K562 (cell line): Measurements from ENCODE around the gene ANKRD12. TPM values are rescaled to one million over a fixed set of nuclear protein-coding genes. Genes with fewer than 3 reads are reported as not detected.

Experiments used
- CBX3 ChIP-seq, 2 experiments: IDR thresholded peaks; 1 replicate in 1 of 2; 2 replicates in 1 of 2; pipeline ENCODE4 v1.6.1; 2012; ENCODE audit warnings: inconsistent platforms in 2 of 2, low read length in 2 of 2, borderline replicate concordance in 1 of 2, control low read depth in 1 of 2
- FOXJ3 ChIP-seq: sonication (generic); formaldehyde crosslinking; IDR thresholded peaks from 2 replicates; pipeline ENCODE4 v1.4.0; 2020; ENCODE audit warnings: mild to moderate bottlenecking, missing genetic modification reagents
- NONO ChIP-seq, 2 experiments: fragments of 200-400 bp in 1 of 2; fragments of 450-650 bp in 1 of 2; formaldehyde crosslinking in 1 of 2; IDR thresholded peaks; 2 replicates each; pipeline ENCODE4 v1.6.1; 2017; ENCODE audit warnings: low read depth in 2 of 2, mild to moderate bottlenecking in 2 of 2, moderate library complexity in 2 of 2, low read length in 1 of 2
- OTX1 ChIP-seq: fragments of 450-650 bp; formaldehyde crosslinking; IDR thresholded peaks from 2 replicates; pipeline ENCODE4 v1.4.0; 2022; ENCODE audit warnings: mild to moderate bottlenecking
- PCBP1 ChIP-seq: fragments of 200-400 bp; formaldehyde crosslinking; IDR thresholded peaks from 2 replicates; pipeline ENCODE4 v1.6.1; 2018; ENCODE audit warnings: mild to moderate bottlenecking, low read depth, low read length; ENCODE audit not compliant: poor library complexity, severe bottlenecking
- POLR2B ChIP-seq: fragments of 450-650 bp; IDR thresholded peaks from 2 replicates; pipeline ENCODE4 v1.6.1; 2018; ENCODE audit warnings: low read depth; ENCODE audit not compliant: partially characterized antibody
- RAD21 ChIP-seq, 2 experiments: fragments of 250-450 bp in 1 of 2; fragments of 450-650 bp in 1 of 2; sonication (Bioruptor Pico) in 1 of 2; formaldehyde crosslinking in 1 of 2; IDR thresholded peaks in 1 of 2; conservative IDR thresholded peaks in 1 of 2; 2 replicates each; pipeline versions ENCODE4 v1.4.0 to v1.8.0; 2020 to 2022; ENCODE audit warnings: mild to moderate bottlenecking in 2 of 2, moderate library complexity in 1 of 2
- RFX7 ChIP-seq: fragments of 250-450 bp; sonication (Bioruptor Pico); IDR thresholded peaks from 2 replicates; pipeline ENCODE4 v1.5.1; 2021; ENCODE audit warnings: mild to moderate bottlenecking
- SRSF7 ChIP-seq: fragments of 200-400 bp; formaldehyde crosslinking; optimal IDR thresholded peaks from 2 replicates; pipeline ENCODE3; 2017; ENCODE audit warnings: mild to moderate bottlenecking, low read depth, low read length
- XRCC5 ChIP-seq: fragments of 200-400 bp; formaldehyde crosslinking; IDR thresholded peaks from 2 replicates; pipeline ENCODE4 v1.6.1; 2017; ENCODE audit warnings: low read depth, mild to moderate bottlenecking, low read length
- ZNF134 ChIP-seq: fragments of 250-450 bp; sonication (Bioruptor Pico); conservative IDR thresholded peaks from 2 replicates; pipeline ENCODE4 v1.4.0; 2020
- ZNF224 ChIP-seq: sonication (generic); formaldehyde crosslinking; IDR thresholded peaks from 2 replicates; pipeline ENCODE4 v1.8.0; 2022; ENCODE audit warnings: mild to moderate bottlenecking, missing genetic modification reagents
- polyA plus RNA-seq, 8 experiments: library from polyadenylated mRNA; depleted of rRNA in 4 of 8; stranded (reverse) in 5 of 8; unstranded in 3 of 8; fragments of >200 nt; fragmentation: Nextera tagmentation in 2 of 8; fragmentation: Illumina TruSeq in 1 of 8; extraction: Ambion mirVana in 2 of 8; extraction: Trizol in 1 of 8; gene quantifications; 2 replicates each; pipeline versions ENCODE4 v1.2.1 to v1.2.3, GENCODE V29; 2011 to 2014; ENCODE audit warnings: inconsistent platforms in 1 of 8, missing spikeins in 1 of 8
- total RNA-seq, 7 experiments: library from RNA; depleted of rRNA in 6 of 7; stranded (reverse); fragments of >200 nt in 6 of 7; fragmentation: Illumina TruSeq in 2 of 7; extraction: Trizol in 2 of 7; gene quantifications; 2 replicates each; pipeline versions ENCODE4 v1.2.1 to v1.2.3, GENCODE V29; 2011 to 2021; ENCODE audit warnings: low replicate concordance in 1 of 7
- TF ChIP-seq, protein P1 (sequence below): sonication (generic); formaldehyde crosslinking; IDR thresholded peaks from 2 replicates; pipeline ENCODE4 v1.8.0; 2022; ENCODE audit warnings: mild to moderate bottlenecking, missing genetic modification reagents
- TF ChIP-seq, protein P2 (sequence below): sonication (generic); formaldehyde crosslinking; IDR thresholded peaks from 2 replicates; pipeline ENCODE4 v1.5.0; 2020; ENCODE audit warnings: missing genetic modification reagents
- TF ChIP-seq, protein P3 (sequence below): sonication (generic); formaldehyde crosslinking; IDR thresholded peaks from 2 replicates; pipeline ENCODE4 v1.8.1; 2022; ENCODE audit warnings: missing genetic modification reagents
- TF ChIP-seq, protein P4 (sequence below): fragments of 450-650 bp; formaldehyde crosslinking; IDR thresholded peaks from 2 replicates; pipeline ENCODE4 v1.4.0; 2020; ENCODE audit warnings: mild to moderate bottlenecking, moderate library complexity
- TF ChIP-seq, protein P5 (sequence below): fragments of 200-400 bp; formaldehyde crosslinking; IDR thresholded peaks from 2 replicates; pipeline ENCODE4 v1.6.1; 2017; ENCODE audit warnings: mild to moderate bottlenecking, low read depth, low read length, moderate library complexity
- TF ChIP-seq, protein P6 (sequence below): fragments of 250-450 bp; sonication (Bioruptor Pico); IDR thresholded peaks from 2 replicates; pipeline ENCODE4 v1.5.0; 2021

Gene ANKRD12
- total and polyA plus RNA-seq, 9 of the 15 experiments (the other 6 are each of a cell fraction or from before 2014, with no cell fraction given) = 6.6 to 28.2 (median 16.0) TPM

DNA sequence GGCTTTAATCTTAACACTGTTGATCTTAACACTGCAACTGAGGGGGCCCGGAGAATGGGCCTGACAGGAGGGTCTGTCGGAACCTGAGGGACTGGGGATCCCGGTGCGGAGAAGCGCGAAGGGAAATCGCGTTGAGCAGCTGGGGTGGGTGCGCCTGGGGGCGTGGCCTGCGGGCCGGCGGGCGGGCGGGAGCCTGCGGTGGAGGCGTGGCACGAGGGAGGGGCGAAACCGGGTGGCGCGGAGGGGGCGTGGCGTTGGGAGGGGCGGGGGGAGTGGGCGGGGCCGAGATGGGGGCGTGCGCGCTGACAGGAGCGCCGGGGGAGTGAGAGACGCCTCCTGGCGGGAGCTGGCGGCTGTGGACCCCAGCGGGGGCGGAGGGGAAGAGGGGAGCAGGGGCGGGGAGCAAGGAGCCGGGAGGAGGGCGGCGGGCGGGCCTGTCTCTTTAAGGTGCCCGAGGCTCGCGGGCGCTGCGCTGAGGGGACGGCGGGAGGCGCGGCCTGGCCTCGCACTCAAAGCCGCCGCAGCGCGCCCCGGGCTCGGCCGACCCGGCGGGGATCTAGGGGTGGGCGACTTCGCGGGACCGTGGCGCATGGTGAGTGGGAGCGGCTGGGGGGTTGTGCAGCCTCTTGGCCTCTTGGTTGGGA lies 197.9 kb downstream of the ANKRD12 start, which contains the start of gene TWSG1 (continued):
- TF ChIP-seq, protein P1, sequence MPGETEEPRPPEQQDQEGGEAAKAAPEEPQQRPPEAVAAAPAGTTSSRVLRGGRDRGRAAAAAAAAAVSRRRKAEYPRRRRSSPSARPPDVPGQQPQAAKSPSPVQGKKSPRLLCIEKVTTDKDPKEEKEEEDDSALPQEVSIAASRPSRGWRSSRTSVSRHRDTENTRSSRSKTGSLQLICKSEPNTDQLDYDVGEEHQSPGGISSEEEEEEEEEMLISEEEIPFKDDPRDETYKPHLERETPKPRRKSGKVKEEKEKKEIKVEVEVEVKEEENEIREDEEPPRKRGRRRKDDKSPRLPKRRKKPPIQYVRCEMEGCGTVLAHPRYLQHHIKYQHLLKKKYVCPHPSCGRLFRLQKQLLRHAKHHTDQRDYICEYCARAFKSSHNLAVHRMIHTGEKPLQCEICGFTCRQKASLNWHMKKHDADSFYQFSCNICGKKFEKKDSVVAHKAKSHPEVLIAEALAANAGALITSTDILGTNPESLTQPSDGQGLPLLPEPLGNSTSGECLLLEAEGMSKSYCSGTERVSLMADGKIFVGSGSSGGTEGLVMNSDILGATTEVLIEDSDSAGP (CRISPR knock-in tag) = peak; percentile 90
- TF ChIP-seq XRCC5 (no peak), POLR2B (no peak), CBX3 (IDR thresholded peaks at IDR 0.05; ENCODE audit: borderline replicate concordance in 1 of 2, low read length in 2 of 2) (no peak), NONO (IDR thresholded peaks at IDR 0.05; ENCODE audit: low read depth in 2 of 2, low read length in 1 of 2) (peak in 1 of 2 experiments; percentile 83; a peak in 2 of 4 replicates), RAD21 (CRISPR knock-in tag; conservative IDR thresholded peaks at IDR 0.05 in 1 of 2, IDR thresholded peaks at IDR 0.05 in 1 of 2) (no peak), PCBP1 (peak; percentile 93), OTX1 (CRISPR knock-in tag) (no peak), FOXJ3 (CRISPR knock-in tag) (no peak), ZNF134 (CRISPR knock-in tag) (no peak), ZNF224 (CRISPR knock-in tag) (no peak), SRSF7 (no peak), RFX7 (CRISPR knock-in tag) (no peak)
- TF ChIP-seq, protein P2, sequence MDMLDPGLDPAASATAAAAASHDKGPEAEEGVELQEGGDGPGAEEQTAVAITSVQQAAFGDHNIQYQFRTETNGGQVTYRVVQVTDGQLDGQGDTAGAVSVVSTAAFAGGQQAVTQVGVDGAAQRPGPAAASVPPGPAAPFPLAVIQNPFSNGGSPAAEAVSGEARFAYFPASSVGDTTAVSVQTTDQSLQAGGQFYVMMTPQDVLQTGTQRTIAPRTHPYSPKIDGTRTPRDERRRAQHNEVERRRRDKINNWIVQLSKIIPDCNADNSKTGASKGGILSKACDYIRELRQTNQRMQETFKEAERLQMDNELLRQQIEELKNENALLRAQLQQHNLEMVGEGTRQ (CRISPR knock-in tag) = no peak
- TF ChIP-seq, protein P3, sequence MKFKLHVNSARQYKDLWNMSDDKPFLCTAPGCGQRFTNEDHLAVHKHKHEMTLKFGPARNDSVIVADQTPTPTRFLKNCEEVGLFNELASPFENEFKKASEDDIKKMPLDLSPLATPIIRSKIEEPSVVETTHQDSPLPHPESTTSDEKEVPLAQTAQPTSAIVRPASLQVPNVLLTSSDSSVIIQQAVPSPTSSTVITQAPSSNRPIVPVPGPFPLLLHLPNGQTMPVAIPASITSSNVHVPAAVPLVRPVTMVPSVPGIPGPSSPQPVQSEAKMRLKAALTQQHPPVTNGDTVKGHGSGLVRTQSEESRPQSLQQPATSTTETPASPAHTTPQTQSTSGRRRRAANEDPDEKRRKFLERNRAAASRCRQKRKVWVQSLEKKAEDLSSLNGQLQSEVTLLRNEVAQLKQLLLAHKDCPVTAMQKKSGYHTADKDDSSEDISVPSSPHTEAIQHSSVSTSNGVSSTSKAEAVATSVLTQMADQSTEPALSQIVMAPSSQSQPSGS (CRISPR knock-in tag) = no peak
- TF ChIP-seq, protein P4, sequence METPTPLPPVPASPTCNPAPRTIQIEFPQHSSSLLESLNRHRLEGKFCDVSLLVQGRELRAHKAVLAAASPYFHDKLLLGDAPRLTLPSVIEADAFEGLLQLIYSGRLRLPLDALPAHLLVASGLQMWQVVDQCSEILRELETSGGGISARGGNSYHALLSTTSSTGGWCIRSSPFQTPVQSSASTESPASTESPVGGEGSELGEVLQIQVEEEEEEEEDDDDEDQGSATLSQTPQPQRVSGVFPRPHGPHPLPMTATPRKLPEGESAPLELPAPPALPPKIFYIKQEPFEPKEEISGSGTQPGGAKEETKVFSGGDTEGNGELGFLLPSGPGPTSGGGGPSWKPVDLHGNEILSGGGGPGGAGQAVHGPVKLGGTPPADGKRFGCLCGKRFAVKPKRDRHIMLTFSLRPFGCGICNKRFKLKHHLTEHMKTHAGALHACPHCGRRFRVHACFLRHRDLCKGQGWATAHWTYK (CRISPR knock-in tag) = no peak
- TF ChIP-seq, protein P5, sequence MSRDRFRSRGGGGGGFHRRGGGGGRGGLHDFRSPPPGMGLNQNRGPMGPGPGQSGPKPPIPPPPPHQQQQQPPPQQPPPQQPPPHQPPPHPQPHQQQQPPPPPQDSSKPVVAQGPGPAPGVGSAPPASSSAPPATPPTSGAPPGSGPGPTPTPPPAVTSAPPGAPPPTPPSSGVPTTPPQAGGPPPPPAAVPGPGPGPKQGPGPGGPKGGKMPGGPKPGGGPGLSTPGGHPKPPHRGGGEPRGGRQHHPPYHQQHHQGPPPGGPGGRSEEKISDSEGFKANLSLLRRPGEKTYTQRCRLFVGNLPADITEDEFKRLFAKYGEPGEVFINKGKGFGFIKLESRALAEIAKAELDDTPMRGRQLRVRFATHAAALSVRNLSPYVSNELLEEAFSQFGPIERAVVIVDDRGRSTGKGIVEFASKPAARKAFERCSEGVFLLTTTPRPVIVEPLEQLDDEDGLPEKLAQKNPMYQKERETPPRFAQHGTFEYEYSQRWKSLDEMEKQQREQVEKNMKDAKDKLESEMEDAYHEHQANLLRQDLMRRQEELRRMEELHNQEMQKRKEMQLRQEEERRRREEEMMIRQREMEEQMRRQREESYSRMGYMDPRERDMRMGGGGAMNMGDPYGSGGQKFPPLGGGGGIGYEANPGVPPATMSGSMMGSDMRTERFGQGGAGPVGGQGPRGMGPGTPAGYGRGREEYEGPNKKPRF = no peak
- TF ChIP-seq, protein P6, sequence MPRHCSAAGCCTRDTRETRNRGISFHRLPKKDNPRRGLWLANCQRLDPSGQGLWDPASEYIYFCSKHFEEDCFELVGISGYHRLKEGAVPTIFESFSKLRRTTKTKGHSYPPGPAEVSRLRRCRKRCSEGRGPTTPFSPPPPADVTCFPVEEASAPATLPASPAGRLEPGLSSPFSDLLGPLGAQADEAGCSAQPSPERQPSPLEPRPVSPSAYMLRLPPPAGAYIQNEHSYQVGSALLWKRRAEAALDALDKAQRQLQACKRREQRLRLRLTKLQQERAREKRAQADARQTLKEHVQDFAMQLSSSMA (CRISPR knock-in tag) = no peak
